C1 segment of cervical spinal cord (tissue), 14 donors: ENCODE measurements around the gene DUSP19.
"Not testable (repeated sequence)": the region's sequence is repeated elsewhere in the genome, so short reads cannot be mapped to it uniquely, and the experiment has no call there.

Experiments
- DNase-seq, 14 donors: peaks; one replicate each; lab custom pipeline; 2025; lab: John Stamatoyannopoulos, UW

Gene DUSP19, protein sequence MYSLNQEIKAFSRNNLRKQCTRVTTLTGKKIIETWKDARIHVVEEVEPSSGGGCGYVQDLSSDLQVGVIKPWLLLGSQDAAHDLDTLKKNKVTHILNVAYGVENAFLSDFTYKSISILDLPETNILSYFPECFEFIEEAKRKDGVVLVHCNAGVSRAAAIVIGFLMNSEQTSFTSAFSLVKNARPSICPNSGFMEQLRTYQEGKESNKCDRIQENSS

DNA sequence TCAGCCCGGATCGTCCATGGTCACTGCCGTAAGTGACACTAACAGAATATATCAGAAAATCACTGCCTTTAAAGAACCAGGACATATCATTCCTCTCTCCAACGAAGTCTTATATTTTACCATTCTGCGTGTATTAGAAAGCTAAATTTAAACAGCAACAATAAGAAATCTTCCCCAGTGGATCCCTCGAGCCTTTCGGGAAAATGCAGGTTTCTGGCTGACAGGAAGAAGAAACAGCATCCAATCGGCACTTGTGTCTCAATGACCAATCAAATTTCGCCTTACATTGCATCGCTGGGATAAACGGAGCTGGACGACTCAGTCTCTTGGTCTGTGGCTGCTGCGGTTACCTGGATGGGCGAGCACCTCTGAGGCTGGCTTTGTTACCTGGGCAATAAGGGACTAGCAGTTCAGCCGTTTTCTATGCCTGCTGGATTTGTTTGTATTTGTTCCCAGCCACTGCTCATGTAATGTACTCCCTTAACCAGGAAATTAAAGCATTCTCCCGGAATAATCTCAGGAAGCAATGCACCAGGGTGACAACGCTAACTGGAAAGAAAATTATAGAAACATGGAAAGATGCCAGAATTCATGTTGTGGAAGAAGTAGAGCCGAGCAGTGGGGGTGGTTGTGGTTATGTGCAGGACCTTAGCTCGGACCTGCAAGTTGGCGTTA lies at the start of gene DUSP19:
TSS of gene DUSP19 (plus strand) at position 284 of the 675 bp plus-strand sequence. CDS start at position 471, 187 bp downstream.
- peak; percentile 12 to 97 (median 84) for DNase-seq

DNA sequence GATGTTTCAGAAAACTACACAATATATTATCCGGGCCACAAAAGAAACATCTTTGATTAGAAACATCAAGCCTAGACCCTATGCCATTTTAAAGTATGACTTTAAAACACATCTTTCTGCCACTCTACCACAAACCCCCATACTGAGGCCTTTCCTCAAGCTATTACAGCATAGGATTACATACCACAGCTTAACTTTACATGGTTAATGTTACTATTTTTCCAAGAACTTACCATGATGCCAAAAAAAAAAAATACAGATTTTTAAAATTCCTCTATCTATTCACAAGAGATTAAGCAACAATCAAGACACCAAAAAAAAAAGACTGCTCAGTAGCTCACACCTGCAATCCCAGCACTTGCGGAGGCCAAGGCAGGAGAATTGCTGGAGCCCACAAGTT lies 49.3 kb upstream of the DUSP19 start:
- no peak for DNase-seq

DNA sequence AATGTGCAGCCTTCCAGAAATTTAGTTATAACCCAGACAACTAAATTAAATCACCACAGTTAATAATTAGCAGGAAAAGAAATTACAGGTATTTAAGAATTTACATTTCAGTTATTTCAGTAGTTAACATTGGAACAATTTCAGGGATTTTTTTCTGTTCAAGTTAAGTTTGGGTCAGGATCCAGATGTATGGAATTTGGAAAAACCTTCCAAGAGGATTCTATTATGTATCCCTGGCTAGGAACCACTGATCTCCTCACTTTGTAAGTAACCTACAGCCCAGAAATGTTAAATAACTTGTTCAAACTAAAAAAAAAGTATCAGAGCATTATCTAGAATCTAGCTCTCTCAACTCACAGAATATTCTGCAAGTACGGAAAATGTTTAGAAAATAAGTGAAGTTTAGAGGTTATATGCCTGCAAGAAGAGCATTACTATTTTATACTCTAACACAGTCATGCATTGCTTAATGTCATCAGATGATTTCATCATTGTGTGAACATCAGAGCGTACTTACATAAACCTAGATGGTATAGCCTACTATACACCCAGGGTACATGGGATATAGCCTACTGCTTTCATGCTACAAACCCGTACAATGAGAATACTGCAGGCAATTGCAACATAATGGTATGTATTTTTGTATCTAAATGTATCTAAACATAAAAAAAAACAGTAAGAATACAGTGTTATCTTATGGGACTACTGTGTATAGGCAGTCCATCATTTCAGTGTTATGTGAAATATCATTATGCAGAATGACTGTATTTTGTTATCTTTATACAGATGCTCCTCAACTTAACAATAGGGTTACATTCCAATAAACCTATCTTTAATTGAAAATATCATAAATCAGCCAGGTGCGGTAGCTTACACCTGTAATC lies 46.4 kb upstream of the DUSP19 start:
- DNase-seq = no peak

DNA sequence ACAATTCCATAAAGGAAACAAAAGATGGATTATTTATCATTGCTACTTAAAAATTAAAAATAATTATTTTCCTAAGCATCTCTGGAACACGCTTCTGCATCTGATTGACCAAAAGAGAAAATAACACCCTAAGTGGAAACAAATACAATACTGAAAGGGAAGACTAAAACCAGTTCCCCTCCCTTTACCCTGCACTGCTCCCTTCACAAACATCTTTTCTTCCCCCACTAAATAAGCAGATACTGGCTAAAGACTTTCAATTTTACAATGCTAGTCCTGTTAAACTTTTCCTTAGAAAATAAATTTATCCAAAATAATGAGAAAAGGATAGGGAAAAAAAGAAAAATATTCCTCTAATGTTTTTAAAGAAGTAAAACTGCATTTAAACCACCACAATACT lies 44.6 kb upstream of the DUSP19 start:
- no peak for DNase-seq

DNA sequence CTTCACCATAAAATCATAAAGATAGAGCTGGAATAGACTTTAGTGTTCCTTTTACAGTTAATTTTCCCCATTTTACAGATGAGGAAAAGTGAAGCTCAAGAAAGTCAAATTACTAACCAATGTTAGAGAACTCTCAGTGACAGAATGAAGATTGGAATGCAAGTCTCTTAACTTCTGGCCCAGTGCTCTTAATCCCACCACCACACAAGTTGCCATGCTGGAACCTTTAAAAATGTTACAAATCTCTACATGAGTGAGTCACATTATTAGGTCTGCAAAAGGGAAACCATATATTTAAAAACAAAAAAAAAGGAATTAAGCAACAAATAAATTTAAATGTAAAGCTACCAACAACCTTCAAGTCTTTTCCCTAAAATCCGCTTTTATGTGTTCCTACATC lies 43.7 kb upstream of the DUSP19 start:
- DNase-seq = no peak

DNA sequence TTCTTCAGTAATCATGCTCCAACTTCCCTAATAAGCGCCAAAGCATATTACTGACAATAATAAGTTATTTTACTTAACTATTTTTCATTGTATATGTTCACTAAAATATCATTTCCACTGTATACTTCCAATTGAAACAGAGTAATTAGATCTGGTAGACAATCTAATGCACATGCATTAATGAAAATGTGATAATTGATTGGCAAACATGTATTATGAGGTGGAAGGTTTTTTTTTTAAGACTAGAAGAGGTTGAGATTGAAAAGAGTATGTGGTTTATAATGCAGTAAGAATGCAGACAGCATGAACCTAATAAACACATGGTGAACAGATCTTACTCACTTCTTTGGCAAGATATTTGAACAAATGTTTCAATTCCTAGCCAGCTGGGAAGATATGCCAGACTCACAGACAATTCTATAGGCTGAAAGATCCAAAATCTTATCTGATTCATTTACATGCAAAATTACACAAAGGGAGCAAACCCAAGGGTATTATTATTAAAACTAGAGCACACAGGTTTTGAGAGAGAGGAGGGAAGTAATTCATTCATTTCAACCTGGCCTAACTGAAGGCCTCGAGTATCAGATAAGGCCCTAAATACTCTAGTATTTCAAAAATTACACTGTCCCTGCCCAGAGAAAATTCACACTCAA lies 43.1 kb upstream of the DUSP19 start:
- DNase-seq = peak in 1 of 14 donors; percentile 5

DNA sequence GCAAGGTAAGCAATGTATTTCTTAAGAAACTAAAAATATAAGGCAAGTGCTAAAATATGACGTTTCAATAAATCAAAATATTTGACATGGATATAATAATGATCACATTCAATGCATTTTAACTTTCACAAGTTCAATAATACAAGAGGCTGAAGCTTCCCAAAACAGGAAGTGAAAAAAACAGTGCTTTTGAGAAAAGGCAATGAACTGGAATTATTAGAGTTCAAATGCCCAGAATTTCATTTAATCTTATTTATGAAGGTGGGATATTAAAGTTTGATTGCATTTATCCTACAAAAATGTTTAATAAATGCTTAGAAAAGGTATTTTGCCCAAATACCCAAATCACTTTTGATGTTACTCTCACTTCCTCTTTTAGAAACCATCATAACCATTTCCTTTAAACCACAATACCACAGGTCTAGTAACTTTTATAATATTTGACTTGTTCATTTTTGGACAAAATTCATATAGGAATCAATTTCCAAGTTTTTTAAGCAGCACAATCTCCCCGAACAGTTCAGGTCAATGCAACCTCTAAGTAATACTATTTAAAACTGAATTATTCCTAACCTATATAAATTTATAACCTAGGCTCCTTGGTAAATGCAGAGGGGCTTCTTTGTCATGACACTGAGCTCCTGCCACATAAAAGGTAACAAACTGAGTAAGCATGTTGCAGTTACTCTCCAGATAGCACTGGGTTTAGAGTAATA lies 42.4 kb upstream of the DUSP19 start:
- DNase-seq = no peak

DNA sequence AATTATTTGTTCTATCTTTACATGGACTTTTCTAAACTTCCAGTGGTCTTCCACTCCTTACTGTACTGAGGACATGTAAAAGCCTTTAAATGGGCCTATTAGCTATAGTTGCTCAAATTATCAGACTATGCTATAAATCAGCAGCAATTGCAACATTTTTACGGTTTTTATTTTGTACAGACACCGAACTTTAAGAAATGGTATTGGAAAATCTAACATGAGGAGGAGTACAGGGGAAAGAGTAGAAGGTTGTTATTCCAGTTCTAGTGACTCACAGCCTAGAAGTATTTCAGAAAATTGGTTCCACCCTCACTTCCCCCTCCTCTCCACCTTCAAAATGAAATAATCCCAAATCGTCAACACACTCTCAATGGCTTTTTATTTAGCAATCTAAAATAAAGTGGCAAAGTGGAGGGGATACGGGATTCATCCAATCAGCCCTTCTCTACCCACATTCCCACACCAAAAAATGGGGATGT lies 41.4 kb upstream of the DUSP19 start:
- peak in 1 of 14 donors; percentile 37 for DNase-seq

DNA sequence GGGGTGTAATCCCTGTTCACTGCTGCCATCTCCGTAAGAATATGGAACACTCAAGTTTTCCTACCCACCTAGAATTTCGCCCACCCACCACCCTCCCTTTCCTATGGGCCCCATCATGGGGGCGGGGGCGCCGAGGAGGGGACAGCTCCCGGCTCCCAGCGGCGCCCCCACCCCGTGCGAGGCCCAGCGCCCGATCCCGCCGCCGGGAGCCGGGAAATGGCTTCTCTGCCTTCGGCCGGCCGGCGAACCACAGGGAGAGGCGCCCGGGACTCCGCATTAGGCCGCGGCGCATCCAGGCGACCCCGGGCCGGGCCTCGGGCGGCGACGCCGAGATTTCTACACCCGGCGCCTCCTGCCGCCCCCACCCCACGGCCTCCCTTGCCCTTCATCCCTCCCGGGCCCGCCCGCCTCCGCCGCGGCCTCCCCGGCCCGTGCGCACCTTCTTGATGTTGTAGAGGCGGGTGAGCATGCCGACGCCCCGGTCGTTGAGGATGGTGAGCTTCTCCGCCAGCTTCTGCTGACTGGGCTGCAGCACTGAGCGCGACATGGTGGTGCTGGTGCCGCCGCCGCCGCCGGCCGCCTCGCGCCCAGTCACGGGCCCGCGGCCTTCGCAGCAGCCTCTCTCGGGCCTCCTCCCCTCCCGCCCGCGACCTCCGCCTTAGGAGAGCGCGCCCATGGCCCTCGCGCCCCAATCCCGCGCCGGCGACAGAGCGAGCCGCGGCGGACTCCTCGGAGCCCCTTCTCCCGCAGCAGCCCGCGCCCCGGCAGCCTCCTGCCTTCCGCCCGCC lies 40.8 kb upstream of the DUSP19 start:
- DNase-seq = peak in 12 of 14 donors; percentile 14 to 78 (median 61)

DNA sequence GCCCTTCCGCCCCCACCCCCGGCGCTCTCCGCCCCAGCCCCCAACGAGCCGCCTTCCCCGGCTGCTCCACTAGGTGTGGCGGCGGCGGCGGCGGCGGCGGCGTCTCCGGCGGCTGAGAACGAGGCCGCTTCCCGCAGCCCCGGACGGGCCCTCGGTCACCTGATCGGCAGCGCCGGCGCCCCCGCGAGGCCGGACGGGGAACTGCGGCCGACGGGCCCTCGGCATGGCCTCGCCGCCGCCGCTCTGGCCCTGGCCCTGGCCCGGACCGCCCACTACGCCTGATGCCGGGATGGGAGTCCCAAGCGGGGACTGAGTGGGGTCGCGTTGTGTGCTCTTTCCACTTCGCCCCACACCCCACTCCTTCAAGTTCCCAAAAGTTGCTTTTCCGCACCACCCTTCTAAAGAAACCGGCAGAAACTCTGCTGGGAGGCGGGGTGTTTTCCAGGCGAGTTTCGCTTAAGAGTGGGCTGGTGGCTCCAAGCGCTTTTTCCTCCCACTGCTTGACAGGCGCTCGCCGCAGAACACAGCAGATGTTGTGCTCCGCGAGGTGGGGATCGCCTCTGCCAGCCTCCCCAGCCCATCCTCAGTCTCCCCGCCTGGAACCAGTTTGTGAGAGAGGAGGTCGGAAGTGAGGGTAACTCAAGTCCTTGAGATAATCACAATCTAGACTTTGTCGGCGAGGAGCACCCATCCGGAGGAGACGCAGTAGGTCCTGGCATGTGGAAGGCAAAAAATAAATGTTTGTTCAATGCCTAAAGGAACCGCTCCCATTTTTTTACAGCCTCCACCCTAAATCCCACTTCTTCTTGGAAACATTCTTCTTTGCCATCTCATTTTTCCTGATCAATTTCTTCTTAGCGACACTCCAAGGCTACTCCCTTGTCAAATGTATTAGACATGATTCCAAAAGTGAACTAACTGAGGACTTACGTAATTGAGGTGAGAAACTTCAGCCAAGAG lies 39.9 kb upstream of the DUSP19 start, which contains the start of gene NCKAP1:
TSS of gene NCKAP1 (minus strand) at position 117 of the 960 bp plus-strand sequence. CDS start 358 bp downstream, outside the sequence.
- peak; percentile 32 to 92 (median 74) for DNase-seq

DNA sequence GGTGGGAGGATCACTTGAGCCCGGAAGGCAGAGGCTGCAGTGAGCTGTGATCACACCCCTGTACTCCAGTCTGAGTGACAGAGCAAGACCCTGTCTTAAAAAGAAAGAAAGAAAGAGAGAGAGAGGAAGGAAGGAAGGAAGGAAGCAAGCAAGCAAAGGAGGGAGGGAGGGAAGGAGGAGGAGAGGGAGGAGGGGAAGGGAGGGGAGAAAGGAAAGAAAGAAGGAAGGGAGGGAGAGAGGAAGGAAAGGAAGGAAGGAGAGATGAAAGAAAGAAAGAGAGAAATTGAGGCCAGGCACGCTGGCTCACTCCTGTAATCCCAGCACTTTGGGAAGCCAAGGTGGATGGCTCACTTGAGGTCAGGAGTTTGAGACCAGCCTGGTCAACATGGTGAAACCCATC lies 37.9 kb upstream of the DUSP19 start:
- DNase-seq = no peak

DNA sequence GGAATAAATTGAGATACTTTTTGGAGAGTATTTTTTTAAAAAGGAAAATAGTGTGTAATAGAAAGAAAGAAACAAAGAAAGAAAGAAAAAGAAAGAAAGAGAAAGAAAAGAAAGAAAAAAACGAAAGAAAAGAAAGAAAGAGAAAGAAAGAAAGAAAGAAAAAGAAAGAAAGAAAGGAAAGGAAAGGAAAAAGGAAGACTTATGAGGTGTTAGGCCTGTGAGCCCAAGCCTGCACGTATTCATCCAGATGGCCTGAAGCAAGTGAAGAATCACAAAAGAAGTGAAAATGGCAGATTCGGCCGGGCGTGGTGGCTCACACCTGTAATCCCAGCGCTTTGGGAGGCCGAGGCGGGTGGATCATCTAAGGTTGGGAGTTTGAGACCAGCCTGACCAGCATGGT lies 35.0 kb upstream of the DUSP19 start:
- not testable (repeated sequence) for DNase-seq

DNA sequence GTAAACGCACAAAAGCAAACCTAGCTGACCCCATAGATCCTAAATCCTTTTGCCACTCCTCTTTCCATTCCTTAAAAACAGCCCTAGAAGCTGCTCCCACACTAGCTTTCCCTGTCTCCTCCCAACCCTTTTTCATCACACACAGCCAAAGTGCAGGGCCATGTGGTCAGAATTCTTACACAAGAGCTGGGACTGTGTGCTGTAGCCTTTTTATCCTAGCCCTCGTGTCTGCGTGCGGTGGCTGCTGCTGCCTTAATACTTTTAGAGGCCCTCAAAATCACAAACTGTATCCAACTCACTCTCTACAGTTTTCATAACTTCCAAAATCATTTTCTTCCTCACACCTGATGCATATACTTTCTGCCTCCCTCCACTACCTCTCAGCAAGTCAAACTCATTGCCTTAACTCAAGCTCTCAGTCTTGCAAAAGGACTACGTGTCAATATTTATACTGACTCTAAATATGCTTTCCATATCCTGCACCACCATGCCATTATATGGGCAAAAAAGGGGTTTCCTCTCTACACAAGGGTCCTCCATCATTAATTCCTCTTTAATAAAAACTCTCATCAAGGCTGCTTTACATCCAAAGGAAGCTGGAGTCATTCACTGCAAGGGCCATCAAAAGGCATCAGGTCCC lies 30.9 kb upstream of the DUSP19 start:
- DNase-seq = not testable (repeated sequence)

DNA sequence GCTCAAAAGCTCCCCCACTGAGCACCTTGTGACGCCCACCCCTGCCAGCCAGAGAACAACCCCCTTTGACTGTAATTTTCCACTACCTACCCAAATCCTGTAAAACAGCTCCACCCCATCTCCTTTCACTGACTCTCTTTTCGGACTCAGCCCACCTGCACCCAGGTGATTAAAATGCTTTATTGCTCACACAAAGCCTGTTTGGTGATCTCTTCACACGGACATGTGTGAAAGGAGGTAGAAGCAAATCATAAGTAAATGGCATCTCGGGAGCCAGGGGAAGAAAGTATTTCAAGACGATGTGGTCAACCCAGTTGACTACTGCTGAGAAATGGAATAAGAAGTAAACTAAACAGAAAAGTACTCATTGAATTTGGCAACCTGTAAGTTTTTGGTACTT lies 29.1 kb upstream of the DUSP19 start:
- no peak for DNase-seq

DNA sequence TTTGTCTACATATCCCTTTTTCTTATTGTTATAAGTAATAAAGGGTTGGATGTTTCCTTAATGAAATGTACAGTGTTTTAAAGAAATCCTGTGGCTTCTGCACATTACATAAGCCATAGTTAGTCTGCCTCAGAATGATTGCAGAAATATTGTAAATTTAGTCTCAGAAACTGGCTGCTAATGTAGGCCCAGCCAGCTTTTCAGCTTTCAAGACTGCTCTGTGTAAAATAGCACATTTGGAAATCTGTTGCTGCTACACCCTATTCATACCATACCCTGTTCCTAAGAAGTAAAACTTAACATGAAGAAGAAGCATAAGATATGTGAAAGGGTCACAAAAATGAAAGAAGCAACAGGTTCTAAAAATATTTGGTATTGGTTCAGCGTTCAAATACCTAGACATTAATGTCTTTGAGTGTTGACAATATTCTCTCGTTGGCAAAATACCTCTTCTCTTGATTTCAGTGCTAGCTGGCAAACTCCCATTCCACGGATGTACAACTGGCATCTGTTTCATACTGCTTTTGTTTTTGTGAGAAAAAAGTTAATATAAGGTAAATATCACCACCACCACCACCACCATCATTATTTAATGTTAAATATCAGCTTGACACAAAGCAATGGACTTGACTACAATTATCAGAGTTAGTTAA lies 21.1 kb upstream of the DUSP19 start:
- no peak for DNase-seq

DNA sequence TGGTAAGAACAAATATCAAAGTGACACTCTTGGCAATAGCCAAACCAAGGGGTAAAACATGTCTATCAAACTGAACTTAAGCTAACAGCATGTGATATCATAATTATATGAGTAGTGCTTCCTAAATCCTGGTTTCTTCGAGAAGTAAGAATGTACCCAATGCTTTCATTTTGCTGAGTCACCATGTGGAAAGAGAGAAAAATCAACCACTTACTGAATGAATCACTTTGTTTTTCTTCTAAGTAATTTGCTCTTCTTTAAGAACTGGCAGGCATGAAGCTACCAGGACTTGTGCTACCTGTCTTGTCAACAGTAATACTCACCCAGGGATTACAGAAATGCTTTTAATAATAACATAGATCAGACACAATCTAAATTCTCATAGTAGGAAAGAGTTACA lies 19.0 kb upstream of the DUSP19 start:
- DNase-seq = no peak

DNA sequence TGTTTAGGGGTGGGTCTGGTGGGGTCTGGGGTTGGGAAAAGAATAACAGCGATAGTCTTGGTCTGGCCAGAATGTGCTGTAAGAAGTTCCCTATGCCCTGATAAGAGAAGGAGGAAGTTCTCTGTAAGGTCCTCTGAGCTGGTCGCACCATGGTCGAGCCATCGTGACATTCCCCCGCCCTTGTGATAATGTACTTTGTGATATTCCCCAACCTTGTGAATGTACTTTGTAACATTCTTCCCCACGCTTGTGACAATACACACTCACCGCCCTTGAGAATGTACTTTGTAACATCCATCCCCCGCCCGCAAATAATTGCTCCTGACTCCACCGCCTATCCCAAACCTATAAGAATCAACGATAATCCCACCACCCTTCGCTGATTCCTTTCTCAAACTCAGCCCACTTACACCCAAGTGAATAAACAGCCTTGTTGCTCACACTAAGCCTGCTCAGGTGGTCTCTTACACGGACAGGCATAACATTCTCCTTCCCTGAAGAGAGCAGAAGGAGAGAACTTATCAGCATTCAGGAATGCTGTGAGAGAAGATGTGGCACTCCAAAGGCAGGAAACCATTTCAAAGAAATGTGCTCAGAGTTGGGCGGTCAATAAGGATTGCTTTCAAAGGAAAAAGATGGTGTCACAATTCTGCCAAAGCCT lies 17.8 kb upstream of the DUSP19 start:
- no peak for DNase-seq
